ENCODE data around the gene DLGAP5.

The DLGAP5 gene

GRCh38 chr14:55191203-55192053 lies at the start of gene DLGAP5:
Gene DLGAP5, minus strand, starts transcription at chr14:55191585. Its CDS starts 2,406 bp downstream, at chr14:55189179.
- TF ChIP-seq FOXA1 (IDR thresholded peaks at IDR 0.05) (no peak), CTBP1 (IDR thresholded peaks at IDR 0.05; ENCODE audit: borderline replicate concordance) (no peak), SP1 (IDR thresholded peaks at IDR 0.05) (no peak), FOXM1 (IDR thresholded peaks at IDR 0.05; ENCODE audit: borderline replicate concordance) (peak; percentile 73; the same call in 1 of the 2 replicates), ELF4 (IDR thresholded peaks at IDR 0.05) (peak; percentile 71), PKNOX1 (IDR thresholded peaks at IDR 0.05) (peak; percentile 98), L3MBTL2 (conservative IDR thresholded peaks at IDR 0.05) (peak; percentile 86), ZNF384 (IDR thresholded peaks at IDR 0.05) (peak; percentile 28; the same call in 1 of the 2 replicates), TARDBP (IDR thresholded peaks at IDR 0.05) (no peak)
- peak; percentile 93 for DNase-seq (ENCODE audit: extremely low spot score)
- ChIA-PET CTCF (interaction anchor here (0.6 to 0.7 kb wide), 2 partner anchors 21 to 873 kb away, joined by 3 read pairs; no protein-coding TSS in a partner anchor), POLR2A (interaction anchor here (0.6 to 2.1 kb wide), 6 partner anchors 9 to 164 kb away, joined by 3 to 12 read pairs (median 3); partner anchors contain the start of genes MAPK1IP1L, SOCS4 and WDHD1)

- CTCF ChIA-PET, result no interaction called here
- DNase-seq (ENCODE audit: extremely low spot score), result no peak
- POLR2A ChIA-PET, result no interaction called here
- no peak for TF ChIP-seq SP1 (IDR thresholded peaks at IDR 0.05)
- no peak for TF ChIP-seq PKNOX1 (IDR thresholded peaks at IDR 0.05)
- TF ChIP-seq FOXM1 (IDR thresholded peaks at IDR 0.05; ENCODE audit: borderline replicate concordance), result no peak
- TF ChIP-seq FOXA1 (IDR thresholded peaks at IDR 0.05), result no peak
- no peak for TF ChIP-seq TARDBP (IDR thresholded peaks at IDR 0.05)
- no peak for TF ChIP-seq L3MBTL2 (conservative IDR thresholded peaks at IDR 0.05)
- TF ChIP-seq ARNT (IDR thresholded peaks at IDR 0.05), result no peak
- no peak for TF ChIP-seq LEF1 (IDR thresholded peaks at IDR 0.05; ENCODE audit: borderline replicate concordance)
- no peak for TF ChIP-seq NFRKB (IDR thresholded peaks at IDR 0.05)
- TF ChIP-seq HDGF (IDR thresholded peaks at IDR 0.05; ENCODE audit: borderline replicate concordance), result no peak
- TF ChIP-seq CTBP1 (IDR thresholded peaks at IDR 0.05; ENCODE audit: borderline replicate concordance), result no peak
- no peak for TF ChIP-seq BHLHE40 (IDR thresholded peaks at IDR 0.05; ENCODE audit: borderline replicate concordance)
- no peak for TF ChIP-seq ELF4 (IDR thresholded peaks at IDR 0.05)
- no peak for TF ChIP-seq SUZ12 (IDR thresholded peaks at IDR 0.05)
- TF ChIP-seq FOXK2 (IDR thresholded peaks at IDR 0.05), result no peak
- no peak for TF ChIP-seq ZNF384 (IDR thresholded peaks at IDR 0.05)
These were observed 49.3 kb upstream of the DLGAP5 start for GRCh38 chr14:55240526-55241178.

GRCh38 chr14:55239320-55239719 lies 47.9 kb upstream of the DLGAP5 start:
- CTCF ChIA-PET, result no interaction called here
- TF ChIP-seq ARNT (IDR thresholded peaks at IDR 0.05) (no peak), CTBP1 (IDR thresholded peaks at IDR 0.05; ENCODE audit: borderline replicate concordance) (no peak), SP1 (IDR thresholded peaks at IDR 0.05) (no peak), FOXA1 (IDR thresholded peaks at IDR 0.05) (no peak), TARDBP (IDR thresholded peaks at IDR 0.05) (no peak), BHLHE40 (IDR thresholded peaks at IDR 0.05; ENCODE audit: borderline replicate concordance) (no peak), LEF1 (IDR thresholded peaks at IDR 0.05; ENCODE audit: borderline replicate concordance) (no peak), ZNF384 (IDR thresholded peaks at IDR 0.05) (no peak)
- no peak for DNase-seq (ENCODE audit: extremely low spot score)
- POLR2A ChIA-PET, result no interaction called here

- ChIA-PET POLR2A (no interaction called here), CTCF (no interaction called here)
- TF ChIP-seq ELF4 (IDR thresholded peaks at IDR 0.05), result no peak
- TF ChIP-seq HDGF (IDR thresholded peaks at IDR 0.05; ENCODE audit: borderline replicate concordance), result no peak
- TF ChIP-seq FOXA1 (IDR thresholded peaks at IDR 0.05), result no peak
- no peak for TF ChIP-seq L3MBTL2 (conservative IDR thresholded peaks at IDR 0.05)
- TF ChIP-seq ZNF384 (IDR thresholded peaks at IDR 0.05), result no peak
- TF ChIP-seq TARDBP (IDR thresholded peaks at IDR 0.05), result no peak
- no peak for TF ChIP-seq FOXK2 (IDR thresholded peaks at IDR 0.05)
- TF ChIP-seq SUZ12 (IDR thresholded peaks at IDR 0.05), result no peak
- no peak for TF ChIP-seq NFRKB (IDR thresholded peaks at IDR 0.05)
- TF ChIP-seq BHLHE40 (IDR thresholded peaks at IDR 0.05; ENCODE audit: borderline replicate concordance), result no peak
- DNase-seq (ENCODE audit: extremely low spot score), result no peak
These were observed 46.8 kb upstream of the DLGAP5 start for GRCh38 chr14:55238019-55238680.

GRCh38 chr14:55233591-55233990 lies 42.2 kb upstream of the DLGAP5 start:
- DNase-seq (ENCODE audit: extremely low spot score), result no peak
- CTCF ChIA-PET, result no interaction called here
- POLR2A ChIA-PET, result no interaction called here
- TF ChIP-seq PKNOX1 (IDR thresholded peaks at IDR 0.05) (no peak), TARDBP (IDR thresholded peaks at IDR 0.05) (no peak), FOXA1 (IDR thresholded peaks at IDR 0.05) (no peak), NFRKB (IDR thresholded peaks at IDR 0.05) (no peak), SP1 (IDR thresholded peaks at IDR 0.05) (no peak), LEF1 (IDR thresholded peaks at IDR 0.05; ENCODE audit: borderline replicate concordance) (no peak), BHLHE40 (IDR thresholded peaks at IDR 0.05; ENCODE audit: borderline replicate concordance) (no peak), L3MBTL2 (conservative IDR thresholded peaks at IDR 0.05) (no peak), HDGF (IDR thresholded peaks at IDR 0.05; ENCODE audit: borderline replicate concordance) (no peak), FOXM1 (IDR thresholded peaks at IDR 0.05; ENCODE audit: borderline replicate concordance) (no peak), ZNF384 (IDR thresholded peaks at IDR 0.05) (no peak), SUZ12 (IDR thresholded peaks at IDR 0.05) (no peak), CTBP1 (IDR thresholded peaks at IDR 0.05; ENCODE audit: borderline replicate concordance) (no peak), ELF4 (IDR thresholded peaks at IDR 0.05) (no peak), FOXK2 (IDR thresholded peaks at IDR 0.05) (no peak)
